GM12878 (cell line): ENCODE measurements around the gene MCMBP.

ENCODE experiments used
- CEBPB ChIP-seq, 2 experiments: fragments of 150-350 bp in 1 of 2; IDR thresholded peaks; 2 replicates each; pipeline ENCODE4 v1.6.1; 2012 to 2014; ENCODE audit warnings: low read depth in 2 of 2, low read length in 2 of 2, borderline replicate concordance in 1 of 2, inconsistent platforms in 1 of 2
- CTCF ChIP-seq, 3 experiments: IDR thresholded peaks in 2 of 3; conservative IDR thresholded peaks in 1 of 3; 2 replicates each; pipeline ENCODE4 v1.5.1; 2011; ENCODE audit warnings: low read depth in 3 of 3, low read length in 3 of 3, mild to moderate bottlenecking in 3 of 3, control low read depth in 2 of 3, moderate library complexity in 2 of 3, inconsistent platforms in 1 of 3, mixed read lengths in 1 of 3; ENCODE audit not compliant: control insufficient read depth in 2 of 3, insufficient read depth in 1 of 3; ENCODE audit errors: extremely low read depth in 1 of 3
- MAX ChIP-seq: IDR thresholded peaks from 2 replicates; pipeline ENCODE4 v1.6.1; 2012; ENCODE audit warnings: low read depth, low read length, improper control_type of control experiment
- MYB ChIP-seq: fragments of 150-350 bp; IDR thresholded peaks from 2 replicates; pipeline ENCODE4 v1.6.1; 2014; ENCODE audit warnings: mild to moderate bottlenecking, low read depth, low read length, borderline replicate concordance
- POLR2AphosphoS5 ChIP-seq: IDR thresholded peaks from 2 replicates; pipeline ENCODE4 v1.6.1; 2011; ENCODE audit warnings: mild to moderate bottlenecking, low read length, inconsistent platforms
- SREBF2 ChIP-seq: IDR thresholded peaks from 2 replicates; pipeline ENCODE4 v1.6.1; 2012; ENCODE audit warnings: mild to moderate bottlenecking, low read length
- USF2 ChIP-seq: IDR thresholded peaks from 2 replicates; pipeline ENCODE4 v1.6.1; 2011; ENCODE audit warnings: low read depth, low read length, improper control_type of control experiment, borderline replicate concordance

- TF ChIP-seq MAX (no peak), MYB (no peak), USF2 (no peak), CEBPB (IDR thresholded peaks at IDR 0.05; ENCODE audit: borderline replicate concordance in 1 of 2, low read depth in 2 of 2, low read length in 2 of 2) (no peak), POLR2AphosphoS5 (no peak), SREBF2 (no peak), CTCF (IDR thresholded peaks at IDR 0.05 in 2 of 3, conservative IDR thresholded peaks at IDR 0.05 in 1 of 3; ENCODE audit: control insufficient read depth in 2 of 3, extremely low read depth in 1 of 3, insufficient read depth in 1 of 3, low read depth in 3 of 3, low read length in 3 of 3) (no peak)
Measured at GRCh38 chr10:119824299-119824698, 48.3 kb downstream of the MCMBP start.
